Stimulated activated CD8-positive, alpha-beta memory T cell treated with anti-CD3 and anti-CD28 coated beads, Interleukin-15, amount 100 ng/mL, for 24 hours (primary cell): ENCODE data around the gene MYOC.
"Not testable (repeated sequence)": the region's sequence is repeated elsewhere in the genome, so short reads cannot be mapped to it uniquely, and the experiment has no call there.

Source experiments
- DNase-seq: peaks from one replicate; pipeline ENCODE4 v3.0.0-alpha.2; 2020; ENCODE audit warnings: low read depth

MYOC gene

DNA sequence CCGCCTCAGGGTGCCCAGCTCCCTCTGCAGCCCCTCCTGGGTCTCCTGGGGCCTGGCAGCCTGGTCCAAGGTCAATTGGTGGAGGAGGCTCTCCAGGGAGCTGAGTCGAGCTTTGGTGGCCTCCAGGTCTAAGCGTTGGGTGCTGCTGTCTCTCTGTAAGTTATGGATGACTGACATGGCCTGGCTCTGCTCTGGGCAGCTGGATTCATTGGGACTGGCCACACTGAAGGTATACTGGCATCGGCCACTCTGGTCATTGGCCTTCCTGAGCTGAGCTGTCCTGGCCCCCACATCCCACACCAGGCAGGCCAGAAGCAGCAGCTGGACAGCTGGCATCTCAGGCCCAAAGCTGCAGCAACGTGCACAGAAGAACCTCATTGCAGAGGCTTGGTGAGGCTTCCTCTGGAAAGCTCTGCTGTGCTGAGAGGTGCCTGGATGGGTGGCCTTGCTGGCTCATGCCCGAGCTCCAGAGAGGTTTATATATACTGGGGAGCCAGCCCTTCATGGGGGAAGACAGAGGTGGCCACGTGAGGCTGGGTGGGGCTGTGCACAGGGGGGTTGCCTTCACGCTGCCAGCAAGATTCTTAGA is at the start of gene MYOC:
MYOC (minus strand) TSS at position 455 of the 589 bp plus-strand sequence; CDS start at position 378, 77 bp downstream.
- DNase-seq, result no peak

DNA sequence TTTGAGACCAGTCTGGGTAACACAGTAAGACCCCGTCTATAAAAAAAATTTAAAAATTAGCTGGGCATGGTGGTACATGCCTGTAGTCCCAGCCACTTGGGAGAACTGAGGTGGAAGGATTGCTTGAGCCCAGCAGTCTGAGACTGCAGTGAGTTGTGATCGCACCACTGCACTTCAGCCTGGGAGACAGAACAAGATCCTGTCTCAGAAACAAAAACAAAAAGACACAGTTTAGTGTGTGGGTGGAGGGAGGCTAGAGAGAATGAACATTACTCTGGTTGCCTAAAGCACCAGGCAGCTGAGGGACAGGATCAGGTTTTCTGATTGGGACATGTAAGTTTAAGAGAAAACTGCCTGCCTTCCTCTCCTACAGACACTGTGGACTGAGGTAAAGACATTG is 47.0 kb upstream of the MYOC start:
- DNase-seq, result no peak

DNA sequence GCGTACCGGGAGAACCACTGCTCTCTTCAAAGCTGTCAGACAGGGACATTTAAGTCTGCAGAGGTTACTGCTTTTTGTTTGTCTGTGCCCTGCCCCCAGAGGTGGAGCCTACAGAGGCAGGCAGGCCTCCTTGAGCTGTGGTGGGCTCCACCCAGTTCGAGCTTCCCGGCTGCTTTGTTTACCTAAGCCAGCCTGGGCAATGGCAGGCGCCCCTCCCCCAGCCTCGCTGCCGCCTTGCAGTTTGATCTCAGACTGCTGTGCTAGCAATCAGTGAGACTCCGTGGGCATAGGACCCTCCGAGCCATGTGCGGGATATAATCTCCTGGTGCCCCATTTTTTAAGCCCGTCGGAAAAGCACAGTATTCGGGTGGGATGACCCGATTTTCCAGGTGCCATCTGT is 43.3 kb upstream of the MYOC start:
- DNase-seq, result not testable (repeated sequence)

DNA sequence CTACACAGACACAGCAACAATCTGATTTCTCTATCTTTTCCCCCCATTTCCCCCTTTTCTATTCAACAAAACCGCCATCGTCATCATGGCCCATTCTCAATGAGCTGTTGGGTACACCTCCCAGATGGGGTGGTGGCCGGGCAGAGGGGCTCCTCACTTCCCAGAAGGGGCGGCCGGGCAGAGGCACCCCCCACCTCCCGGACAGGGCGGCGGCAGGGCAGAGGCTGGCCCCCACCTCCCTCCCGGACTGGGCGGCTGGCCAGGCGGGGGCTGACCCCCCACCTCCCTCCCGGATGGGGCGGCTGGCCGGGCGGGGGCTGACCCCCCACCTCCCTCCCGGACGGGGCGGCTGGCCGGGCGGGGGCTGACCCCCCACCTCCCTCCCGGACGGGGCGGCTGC is 41.1 kb upstream of the MYOC start:
- not testable (repeated sequence) for DNase-seq

DNA sequence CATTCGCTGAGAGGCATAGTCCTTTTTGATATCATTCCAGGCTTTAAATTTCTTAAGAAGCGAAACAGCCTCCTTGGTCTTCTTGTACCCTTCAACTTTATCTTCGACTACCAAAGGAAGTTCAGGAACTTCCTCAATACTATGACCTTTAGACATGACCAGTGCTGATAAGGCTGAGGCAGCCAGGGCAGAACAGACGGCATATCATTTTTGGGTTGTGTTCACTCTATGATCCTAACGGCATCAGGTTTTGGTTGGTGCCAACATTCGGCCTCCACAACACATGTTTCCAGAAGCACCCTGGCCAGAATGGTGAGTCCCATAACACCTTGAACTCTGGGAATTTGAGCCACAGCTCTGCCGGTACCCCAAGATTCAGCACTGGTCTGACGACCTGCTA is 31.4 kb upstream of the MYOC start:
- no peak for DNase-seq

DNA sequence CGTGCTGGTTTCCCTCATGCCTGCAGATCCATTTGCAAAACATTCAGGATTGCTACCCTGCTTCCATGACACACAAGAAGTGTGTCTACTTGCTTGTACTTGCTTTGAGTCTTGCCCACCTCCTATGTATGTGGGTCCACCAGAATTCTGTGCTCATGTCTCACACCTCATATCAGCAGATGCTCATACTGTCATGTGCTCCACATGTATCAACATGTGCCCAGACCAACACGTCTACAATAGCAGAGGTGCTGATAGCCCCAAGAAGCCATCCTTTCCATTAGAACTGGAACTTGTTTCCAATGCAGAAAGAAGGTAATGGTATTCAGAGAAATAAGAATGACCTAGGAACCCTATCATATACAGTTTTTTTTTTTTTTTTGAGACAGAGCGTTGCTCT is 27.9 kb upstream of the MYOC start:
- no peak for DNase-seq

DNA sequence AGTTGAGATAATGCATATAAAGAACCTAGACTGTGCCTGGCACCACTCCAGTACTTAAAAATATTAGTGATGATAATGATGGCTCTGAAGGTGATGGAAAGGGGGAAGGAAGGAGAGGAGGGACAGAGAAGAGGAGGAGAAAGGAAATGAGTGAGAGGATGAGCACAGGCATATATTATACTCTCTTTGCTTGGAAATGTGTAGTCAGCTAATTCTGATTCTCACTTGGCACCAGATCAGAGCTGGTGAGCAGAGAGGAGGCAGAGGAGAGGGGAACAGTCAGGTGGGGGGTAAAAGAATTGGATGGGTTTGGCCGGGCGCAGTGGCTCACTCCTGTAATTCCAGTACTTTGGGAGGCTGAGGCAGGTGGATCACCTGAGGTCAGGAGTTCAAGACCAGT is 24.3 kb upstream of the MYOC start:
- no peak for DNase-seq

DNA sequence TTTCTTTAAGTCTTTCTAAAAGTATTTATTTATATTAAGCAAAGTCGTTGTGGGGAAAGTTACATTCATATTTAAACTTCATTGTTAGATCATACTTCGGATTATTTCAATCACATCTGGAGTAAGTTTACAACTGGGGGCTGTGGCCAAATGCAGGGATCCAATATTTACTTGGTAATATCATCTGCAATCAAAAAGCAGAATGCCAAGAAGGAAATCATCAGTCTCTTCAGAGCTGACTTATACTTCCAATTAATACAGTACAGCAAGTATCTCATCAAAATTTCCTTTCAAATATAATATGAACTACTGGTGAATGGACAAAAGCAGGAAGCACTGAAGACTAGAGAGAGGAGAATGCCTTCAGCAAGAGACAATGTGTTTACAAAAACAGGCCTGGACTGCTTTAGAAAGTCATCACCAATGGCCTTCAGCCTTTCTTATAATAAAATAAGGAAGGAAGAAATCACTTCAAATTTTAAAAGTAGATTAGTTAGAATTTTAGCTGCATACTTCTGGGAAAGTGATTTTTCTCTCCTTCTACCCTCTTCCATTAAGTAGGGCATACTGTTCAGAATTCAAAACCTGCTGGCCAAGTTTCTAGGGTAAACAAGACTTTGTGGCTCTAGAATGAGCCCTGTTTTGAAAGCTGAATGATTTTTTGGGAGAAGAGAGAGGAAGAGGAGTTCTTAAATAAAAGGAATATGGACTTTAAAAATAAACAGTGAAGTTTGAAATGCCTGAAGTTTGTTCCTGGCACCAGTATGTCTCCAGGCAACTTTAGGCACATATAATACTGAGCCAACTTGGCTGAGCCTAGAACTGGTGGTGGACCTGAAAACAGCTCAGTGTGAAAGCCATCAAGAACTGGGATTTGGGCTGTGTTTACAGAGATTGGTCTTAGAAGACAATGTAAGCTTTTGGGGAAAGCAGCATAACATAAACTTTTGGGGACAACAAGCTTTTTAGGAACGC is 22.2 kb upstream of the MYOC start:
- DNase-seq, result no peak

DNA sequence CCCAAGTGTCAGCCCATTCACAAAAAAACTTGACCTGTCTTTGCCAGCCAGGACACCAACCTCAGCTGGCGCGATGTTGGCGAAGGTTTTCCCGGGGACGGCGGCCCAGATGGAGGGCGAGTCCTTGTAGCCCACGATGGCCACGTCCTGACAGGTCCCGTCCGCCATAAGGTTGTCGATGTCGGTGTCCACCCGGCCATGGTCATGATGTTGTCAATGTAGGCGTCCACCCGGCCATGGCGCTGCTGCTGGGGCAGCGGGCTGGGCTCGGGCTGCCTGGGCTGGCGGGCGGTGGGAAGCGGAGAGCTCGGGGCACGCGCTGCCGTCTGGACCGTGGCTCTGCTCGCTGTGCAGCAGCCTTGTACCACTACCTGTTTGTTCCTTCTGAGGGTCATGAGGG is 18.3 kb upstream of the MYOC start:
- DNase-seq, result no peak

DNA sequence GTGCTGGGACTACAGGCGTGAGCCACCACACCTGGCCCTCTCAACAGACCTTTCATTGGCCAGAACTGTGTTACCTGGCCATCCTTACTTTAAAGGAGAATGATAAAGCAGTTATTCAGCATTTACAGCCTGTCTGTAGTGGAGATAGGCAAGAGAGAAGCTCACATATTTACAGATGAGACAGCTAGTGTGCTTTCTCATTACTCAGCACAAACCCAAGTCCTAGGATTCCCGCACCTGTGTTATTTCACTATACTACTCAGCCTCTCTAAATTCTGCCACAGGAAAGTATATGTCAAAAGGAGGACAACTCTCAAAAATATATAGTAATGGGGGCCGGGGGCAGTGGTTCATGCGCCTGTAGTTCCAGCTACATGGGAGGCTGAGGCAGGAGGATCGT is 15.9 kb upstream of the MYOC start:
- no peak for DNase-seq

DNA sequence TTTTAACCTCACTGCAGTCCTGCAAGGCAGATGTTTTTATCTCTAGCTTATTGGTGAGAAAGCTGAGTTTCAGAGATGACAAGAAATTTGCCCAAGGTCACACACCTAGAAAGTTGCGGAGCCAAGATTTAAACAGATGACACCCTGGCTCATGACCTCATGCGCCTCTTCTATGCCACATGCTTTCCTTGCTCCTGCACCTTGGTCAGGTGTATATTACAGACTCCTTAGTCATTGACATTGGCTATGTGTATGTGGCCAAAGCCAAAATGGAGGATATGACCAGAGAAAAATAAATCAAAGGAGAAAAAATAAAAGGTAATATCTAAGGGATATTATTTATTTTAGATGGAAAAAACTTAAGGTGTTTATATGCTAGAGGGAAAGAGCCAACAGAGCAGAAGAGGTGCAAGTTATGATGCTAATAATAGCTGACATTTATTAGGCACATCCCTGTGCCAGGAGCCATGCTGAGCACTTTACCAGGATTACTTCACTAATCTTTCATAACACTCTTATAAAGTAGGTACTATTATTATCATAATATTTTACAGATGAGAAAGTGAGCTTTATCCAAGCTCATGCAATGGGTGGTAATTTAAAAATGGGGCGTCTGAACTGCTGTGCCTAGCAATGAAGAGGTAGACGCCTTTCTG is 13.8 kb upstream of the MYOC start:
- no peak for DNase-seq

DNA sequence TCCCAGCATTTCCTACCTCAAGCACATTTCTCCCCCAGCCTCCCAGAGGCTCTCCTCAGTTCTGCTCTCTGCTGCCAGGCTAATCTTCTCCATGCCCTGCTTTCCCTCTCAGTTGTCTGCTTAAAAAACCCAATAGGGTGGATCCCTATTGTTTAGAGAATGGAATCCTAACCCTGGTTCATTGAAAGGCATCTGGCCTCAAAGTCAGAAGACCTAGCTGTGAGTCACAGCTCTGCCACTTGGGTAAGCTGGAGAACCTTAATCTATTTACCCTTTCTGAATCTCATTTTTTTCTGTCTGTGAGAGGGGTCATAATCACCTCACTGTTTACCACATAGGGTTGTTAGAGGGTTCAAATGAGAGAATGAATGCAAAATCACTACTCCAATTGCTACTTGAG is 12.5 kb upstream of the MYOC start:
- no peak for DNase-seq

DNA sequence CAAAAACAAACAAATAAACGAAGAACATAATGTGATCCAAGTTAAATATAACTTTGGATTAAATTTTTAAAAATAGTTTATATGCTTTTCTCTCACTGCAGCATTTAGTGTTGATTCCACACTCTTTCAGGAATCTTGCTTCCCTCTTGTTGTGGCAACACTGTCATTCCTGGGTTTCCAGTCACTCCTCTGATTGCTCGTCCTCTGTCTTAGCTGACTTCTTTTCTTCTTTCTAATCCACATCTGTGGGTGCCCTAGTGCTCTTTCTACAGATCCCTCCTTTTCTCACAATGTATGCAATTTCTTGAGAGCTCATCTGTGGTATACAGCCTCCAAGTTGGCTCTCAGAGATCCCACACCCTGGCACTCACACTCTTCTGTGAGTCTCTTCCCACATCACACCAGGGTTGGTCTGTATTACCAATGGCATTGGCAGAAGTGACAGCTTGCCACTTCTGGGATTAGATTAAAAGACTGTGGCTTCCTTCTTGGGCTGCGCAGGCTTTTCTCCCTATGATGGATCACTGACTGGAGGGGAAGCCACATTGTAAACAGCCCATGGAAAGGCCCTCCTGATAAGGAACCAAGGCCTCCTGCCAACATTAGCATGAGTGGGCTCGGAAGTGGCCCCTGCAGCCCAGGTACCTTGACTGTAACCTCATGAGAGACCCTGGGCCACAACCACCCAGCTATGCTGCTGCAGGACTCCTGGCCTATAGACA is 11.5 kb upstream of the MYOC start:
- DNase-seq, result no peak

DNA sequence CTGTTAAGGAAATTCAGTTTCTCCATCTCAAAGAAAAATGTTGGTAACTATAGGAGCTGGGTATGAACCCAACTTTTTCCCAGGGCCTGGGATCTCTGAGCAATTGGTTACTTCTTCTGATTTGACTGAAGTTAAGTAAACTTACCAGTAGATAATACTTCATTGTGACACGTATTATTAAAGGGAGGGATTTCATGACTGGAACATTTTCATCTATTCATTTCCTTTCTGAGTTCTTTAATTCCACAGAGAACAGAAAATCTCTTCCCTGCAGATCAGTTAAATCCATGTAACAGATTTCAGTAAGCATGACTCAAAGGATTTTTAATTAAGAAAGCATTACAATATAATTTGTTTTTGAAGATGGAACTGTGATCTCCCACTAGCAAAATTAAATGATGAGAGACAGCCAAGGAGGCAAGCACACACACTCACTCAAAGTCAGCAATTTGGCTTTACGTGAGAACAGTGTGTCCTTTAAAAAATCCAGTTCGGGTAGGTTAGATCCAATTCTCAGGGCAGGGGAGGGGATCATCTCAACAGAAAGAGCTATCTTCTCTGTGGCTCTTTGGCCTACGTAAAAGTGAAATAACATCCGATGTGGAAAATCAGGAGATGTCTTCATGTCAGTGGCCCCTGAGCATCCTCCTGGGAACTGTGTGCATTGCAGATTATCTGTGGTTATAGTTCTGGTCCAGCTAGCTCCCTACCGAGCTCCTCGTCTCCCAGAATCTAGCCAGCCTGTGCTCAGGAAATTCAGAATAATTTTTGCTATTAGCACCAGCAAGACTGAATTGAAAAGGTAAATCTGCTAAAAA is 10.8 kb upstream of the MYOC start:
- DNase-seq, result no peak

DNA sequence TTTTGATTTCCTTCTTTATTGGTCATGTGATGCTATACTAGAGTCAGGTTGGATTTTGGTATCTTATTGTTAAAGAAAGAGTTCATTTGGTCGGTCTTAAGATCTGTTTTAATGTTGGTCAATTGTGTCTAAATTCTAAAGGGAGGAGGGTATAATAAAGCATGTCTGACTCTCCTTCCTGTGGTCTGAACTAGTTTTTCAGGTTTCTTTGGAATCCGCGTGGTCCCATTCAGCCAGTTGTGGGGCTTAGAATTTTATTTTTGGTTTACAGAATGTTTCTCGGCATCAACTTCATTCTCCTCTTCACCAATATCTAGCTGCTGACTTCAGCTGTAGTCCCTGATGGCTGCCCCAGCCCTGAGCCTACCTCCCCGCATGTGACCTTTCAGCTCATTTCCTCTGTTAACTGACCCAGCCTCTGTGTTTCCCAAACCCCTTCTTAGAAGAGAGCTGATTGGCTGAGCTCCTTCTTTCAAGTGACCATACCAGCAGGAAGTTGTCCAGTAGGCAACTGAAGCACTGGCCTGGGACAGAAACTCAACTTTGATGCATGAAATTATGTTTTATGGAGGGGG is 8.7 kb upstream of the MYOC start:
- no peak for DNase-seq

DNA sequence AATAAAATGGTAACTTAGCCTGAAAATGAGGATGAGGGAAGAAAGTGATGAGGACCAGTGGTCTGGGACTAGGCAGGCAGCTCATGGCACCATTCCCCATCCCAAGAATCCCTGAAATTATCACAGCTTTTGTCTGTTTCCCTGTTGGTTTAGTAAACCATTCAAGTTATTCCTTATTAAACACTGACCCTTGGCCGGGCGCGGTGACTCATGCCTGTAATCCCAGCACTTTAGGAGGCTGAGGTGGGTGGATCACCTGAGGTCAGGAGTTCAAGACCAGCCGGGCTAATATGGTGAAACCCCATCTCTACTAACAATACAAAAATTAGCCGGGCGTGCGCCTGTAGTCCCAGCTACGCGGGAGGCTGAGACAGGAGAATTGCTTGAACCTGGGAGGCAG is 3.7 kb upstream of the MYOC start:
- DNase-seq, result not testable (repeated sequence)

DNA sequence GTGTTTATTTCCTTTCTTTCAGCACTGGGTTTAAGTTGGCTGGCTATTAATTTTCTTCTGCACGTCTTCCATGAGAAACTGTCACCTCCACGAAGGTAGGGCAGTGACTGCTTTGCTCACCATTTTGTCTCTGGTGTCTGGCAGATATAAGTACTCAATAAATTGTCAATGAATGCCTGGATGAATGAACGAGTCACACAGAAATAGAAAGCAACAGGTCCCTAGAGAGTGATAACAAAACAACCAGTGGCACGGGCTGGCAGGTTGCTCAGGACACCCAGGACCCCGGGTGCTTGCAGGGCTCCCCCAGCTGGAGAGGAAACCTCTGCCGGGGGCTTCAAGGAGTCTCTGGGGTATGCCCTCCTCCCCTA is 3.2 kb upstream of the MYOC start:
- no peak for DNase-seq

DNA sequence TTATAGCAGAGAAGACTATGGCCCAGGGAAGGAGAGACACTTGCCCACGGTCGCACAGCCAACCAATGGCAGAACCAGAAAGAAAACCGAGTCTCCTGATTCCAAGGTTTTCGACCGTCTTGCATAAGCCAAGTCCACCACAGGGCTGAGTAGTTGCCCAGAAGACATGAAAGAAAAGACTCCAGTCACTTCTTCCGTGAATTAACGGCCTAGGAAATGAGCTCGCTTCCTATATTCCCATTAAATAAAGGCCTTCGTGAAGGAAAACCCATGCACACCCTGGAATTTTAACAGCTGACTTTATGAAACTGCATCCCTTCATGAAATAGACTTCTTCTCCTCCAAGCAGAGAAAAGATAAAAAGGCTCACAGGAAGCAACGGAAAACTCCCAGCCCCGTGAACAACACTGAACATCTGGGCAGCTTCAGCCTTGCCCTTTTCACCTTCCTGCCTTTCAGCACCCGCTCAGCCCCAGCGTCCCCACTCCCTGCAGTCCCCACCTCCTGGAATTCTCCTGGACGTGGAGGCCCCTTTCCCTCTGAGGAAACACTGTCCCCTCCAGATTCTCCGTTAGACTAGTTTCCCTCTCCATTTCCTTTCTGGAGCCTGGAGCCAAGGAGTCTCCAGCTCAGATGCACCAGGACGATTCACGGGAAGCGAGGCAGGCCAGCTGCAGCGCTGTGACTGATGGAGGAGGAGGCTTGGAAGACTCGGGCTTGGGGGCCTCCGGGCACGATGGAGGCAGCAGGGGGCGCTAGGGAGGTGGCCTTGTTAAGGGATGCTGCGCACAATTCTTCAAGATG is 2.7 kb upstream of the MYOC start:
- peak; percentile 51 for DNase-seq

DNA sequence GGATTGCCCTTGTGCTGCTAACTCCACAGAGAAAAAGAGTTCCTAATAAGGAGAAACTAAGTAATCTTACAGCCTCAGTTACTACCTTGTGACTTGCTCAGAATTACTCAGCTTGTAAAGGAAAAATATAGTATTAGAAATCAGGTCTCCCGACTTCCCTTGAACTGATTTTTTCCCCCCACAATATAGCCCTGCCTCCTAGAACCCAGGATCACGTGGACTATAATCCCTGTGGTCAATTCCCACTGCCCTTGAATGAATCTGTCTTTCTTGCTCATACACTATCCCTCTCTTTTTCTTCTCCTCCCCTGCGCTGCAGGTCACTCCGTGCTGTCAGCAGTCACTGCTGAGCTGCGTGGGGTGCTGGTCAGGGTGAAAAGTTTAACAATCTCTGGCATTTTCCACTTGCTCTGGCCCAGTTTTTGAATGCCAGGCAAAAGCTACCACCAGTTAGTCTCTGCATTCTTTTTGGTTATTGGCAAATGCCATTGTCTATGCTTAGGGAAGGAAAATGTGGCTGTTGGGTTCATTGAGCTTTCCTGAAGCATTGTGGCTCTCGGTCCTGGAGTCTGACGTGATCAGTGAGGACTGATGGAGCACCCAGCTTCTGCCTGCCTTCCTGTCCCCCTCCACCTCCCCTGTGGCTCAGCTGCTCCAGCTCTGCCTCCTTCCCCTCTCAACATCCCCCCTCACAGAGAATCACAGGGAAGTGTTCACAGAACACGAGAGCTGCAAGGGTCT is 1.9 kb upstream of the MYOC start:
- no peak for DNase-seq

DNA sequence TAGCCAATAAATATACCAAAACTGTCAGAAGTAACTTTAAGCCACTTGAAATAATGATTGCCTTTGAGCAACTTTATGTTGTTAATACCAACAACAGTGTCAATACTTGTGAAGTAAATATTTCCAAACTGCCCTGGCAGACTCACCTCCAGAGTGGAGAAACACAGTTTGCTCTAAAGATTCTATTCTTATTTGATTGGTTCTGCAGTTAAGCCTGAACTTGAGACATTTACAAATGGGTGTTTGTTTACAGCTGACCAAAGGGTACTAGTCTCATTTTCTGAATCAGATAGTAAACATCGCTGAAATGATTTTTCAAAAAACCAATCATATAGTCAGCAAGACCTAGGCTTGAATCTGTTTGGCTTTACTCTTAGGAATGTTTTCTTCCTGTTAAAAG is 1.3 kb upstream of the MYOC start:
- DNase-seq, result no peak
